Activated CD8-positive, alpha-beta memory T cell treated with anti-CD3 and anti-CD28 coated beads, Interleukin-2, amount 50 U/mL, for 1 hour (primary cell): ENCODE results near the gene SMOC1.

ENCODE experiments used
- DNase-seq: peaks from one replicate; pipeline ENCODE4 v3.0.0-alpha.2; 2020; ENCODE audit errors: extremely low read depth

The SMOC1 gene

DNA sequence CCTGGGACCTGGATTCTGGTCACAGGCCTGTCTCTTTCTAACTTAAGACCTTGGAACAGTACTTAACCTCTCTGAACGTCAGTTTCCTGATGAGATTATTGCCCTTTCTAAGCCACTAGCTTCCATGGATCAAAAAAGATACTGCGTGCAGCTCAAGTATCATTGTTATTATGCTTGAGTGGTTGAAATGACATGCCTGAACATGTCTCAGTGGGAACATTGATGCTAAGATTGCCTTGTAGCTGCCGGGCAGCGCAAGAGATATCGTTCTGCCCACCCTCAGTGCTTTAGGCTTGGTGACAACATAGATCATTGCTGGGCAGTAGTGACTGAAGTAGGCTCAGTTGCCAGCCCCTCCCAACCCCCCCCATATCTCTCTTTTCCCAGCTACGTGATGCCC is 131.9 kb downstream of the SMOC1 start:
- no peak for DNase-seq

DNA sequence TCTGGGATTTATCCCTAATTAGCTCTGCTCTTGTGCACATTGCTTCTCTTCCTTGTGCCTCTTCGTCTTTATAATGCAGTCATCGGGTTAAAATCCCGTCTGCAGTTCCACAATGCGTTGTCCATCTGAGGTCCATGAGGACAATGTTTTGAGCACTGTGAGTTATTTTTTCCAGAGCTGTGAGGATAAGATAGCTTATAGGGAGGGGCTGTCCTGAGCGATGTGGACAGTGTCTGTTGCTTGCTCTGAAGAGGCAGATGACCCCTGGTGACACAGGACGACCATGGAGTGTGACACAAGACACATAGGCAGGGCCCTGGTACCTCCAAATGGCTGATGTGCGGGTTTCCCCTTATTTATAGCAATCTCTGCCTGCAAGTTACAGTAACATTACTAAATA is 132.5 kb downstream of the SMOC1 start:
- no peak for DNase-seq

DNA sequence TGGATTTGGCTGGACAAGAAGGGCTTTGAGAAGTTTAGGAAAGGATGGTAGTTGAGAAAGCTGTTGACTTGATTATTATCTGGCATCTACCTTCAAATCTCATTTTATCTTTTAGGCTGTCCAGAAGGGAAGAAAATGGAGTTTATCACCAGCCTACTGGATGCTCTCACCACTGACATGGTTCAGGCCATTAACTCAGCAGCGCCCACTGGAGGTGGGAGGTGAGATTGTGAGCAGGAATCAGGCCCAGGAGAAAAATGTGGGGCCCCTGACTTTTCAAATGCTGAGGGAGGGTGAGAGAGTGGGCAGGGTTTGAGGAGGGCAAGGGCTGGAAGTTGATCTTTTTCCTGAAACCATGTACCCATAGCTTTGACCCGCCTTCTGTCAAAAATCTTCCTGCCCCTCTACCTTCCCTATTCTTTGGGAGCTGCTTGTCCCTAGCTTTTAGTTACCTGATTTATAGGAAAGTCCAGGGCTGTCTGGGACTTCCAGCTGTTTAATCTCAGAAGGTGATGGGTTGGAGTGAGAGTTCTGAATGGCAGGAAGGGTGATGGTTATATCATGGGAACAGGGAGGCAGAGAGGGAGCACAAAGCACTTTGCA is 134.2 kb downstream of the SMOC1 start:
- DNase-seq = no peak

DNA sequence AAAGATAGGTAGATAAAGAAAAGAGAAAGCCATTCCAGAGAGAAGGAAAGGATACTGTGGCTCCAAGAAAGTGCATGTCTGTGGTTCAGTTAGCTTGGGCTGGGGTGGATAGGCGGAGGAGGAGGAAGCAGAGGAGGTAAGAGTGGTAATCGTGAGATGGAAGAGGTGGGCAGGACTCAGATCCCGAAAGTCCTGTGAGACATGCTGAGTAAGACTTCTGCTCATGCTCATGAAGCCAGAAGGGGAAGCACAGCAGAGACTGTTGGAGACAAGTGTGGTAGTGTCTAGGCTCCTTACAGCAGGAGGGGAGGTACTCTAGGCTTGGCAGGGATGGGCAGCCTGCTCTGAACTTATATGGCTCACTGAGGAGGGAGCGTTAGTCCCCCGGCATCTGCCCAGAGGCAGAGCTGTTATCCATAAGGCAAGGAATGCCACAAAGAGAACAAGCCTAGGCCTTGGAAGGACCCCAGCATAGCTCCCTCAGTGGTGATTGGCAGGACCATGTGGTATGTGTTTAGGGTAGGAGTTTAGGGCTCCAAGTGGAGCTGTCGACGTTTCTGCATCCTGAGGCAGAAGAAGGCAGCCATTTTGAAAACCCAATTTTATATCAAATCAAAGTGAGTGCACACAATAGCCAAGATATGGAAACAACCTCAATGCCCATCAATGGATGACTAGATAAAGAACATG is 135.3 kb downstream of the SMOC1 start:
- no peak for DNase-seq

DNA sequence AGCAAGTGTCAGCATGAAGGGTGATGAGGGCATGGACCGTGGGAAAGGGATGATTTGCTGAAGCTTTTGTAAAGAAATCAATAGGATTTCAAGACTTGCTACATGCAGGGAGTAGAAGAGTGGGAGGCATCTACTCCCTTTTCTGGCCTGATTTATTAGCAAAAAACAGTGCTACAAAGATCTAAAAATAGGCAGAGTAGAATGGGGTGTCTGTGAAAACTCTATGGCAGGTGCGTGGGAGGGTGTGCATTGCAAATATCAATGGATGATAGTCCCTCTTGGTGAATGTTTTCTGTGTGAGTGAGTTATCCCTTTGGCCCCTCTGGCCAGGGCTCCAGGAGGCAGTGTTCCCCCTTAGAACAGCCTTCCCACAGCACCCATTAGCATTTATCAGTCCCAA is 139.0 kb downstream of the SMOC1 start:
- DNase-seq = no peak

DNA sequence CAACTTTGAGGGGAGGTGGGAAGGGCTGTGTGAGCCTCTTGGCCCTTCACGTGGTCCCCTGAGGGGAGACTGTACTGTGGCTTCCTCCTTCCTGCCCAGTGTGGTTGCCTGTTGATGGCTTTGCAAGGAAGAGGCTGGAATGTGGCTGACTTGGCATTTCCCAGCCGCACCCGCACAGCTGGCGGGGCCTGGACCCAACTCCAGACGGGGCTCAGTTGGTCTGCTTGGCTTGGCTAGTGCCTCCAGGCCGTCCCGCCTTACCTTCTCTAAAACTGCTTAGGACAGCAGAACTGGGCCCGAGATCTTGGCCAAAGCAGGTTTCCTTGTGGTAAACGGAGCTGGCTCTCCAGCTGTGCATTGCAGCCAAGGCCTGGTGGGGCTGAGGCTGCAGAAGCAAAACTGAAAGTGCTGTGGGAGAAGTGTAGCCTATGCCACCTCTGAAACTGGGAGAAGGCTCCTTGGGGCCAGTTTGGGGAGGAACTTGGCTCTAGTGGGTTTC is 139.5 kb downstream of the SMOC1 start:
- DNase-seq = no peak

DNA sequence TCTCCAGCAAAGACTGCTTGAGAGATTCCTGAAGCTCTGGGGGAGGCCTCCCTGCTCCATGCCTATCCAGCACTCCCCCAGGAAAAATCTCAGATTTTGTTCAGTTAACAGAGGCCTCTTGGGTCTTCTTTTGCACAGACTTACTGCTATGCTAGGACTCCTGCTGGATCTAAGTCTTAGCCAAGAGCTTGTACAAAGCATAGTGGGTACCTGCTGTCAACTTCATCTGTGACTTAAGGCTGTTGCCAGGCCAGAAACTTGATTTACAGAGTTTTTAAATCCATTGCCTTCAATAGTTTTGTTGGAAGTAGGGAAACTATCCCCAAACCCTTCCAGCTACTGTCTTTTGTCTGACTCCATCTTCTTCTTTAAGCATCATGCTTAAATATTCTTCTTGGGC is 140.5 kb downstream of the SMOC1 start:
- no peak for DNase-seq

DNA sequence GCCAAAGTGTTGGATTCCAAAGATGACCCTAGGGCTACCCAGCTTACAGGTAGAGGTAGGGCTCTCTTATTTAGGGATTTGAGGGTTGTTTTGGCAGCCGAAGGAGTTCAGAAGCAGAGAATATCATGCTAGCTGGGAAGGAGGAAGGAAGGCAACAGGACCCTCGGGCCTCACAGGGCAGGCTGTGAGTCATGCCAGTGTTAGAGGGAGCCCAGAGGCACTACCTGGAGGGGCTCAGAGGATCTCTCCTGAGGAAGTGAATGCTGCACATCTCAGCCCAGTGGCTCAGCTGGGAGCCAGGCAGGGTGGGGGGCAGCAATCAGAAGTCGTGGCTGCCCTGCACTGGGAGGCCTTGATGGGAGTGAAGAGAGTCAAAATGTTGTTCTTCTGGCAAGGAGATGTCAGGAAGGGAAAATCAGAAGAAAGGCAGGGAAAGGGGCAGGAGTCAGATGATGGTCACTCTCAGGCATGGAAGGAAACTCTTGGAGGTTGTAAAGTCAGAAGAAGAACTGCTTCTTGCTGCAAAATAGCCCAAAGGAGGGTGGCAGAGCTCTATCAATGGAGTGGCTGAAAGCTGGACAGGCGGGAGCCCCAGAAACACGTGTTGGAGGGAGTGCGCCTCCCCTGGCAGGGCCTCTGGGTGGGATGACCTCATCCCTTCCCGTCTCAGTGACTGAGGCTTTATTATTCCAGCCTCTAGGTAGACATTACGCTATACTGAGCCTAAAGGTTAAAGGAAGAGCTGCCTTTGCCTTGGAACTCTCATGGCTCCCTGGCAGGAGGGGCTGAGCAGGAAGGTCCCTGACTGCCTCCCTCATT is 141.3 kb downstream of the SMOC1 start:
- no peak for DNase-seq

DNA sequence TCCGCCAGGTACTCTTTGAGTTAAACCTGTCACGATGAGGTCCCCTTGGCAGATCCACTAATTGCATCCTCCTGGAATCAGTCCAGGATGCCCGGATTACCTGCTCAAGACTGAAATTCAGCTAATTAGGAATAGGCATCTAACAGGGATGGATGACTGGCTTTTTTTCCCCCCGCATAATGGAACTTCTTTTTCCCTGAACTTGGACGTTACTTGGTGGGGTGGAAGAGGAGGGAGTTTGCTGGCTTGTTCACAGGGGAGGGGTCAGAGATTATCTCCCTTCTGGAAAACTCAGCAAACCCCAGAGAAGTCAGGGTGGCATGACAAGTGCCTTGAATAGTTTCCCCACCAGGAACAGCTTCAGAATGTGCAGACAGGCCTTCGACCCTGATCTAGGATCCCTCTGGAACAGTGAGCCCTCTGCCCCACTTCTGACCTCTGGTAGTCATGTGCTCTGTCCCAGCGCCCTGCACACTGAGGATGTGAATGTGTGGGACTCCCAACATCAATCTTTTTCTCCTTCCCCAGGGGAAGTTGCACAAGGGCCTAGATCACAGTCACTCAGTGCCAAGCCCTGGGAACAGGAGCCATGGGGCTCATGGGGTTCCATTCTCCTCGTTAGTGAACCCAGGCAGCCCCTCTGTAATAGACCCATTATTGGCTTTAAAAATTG is 142.5 kb downstream of the SMOC1 start:
- DNase-seq = no peak

DNA sequence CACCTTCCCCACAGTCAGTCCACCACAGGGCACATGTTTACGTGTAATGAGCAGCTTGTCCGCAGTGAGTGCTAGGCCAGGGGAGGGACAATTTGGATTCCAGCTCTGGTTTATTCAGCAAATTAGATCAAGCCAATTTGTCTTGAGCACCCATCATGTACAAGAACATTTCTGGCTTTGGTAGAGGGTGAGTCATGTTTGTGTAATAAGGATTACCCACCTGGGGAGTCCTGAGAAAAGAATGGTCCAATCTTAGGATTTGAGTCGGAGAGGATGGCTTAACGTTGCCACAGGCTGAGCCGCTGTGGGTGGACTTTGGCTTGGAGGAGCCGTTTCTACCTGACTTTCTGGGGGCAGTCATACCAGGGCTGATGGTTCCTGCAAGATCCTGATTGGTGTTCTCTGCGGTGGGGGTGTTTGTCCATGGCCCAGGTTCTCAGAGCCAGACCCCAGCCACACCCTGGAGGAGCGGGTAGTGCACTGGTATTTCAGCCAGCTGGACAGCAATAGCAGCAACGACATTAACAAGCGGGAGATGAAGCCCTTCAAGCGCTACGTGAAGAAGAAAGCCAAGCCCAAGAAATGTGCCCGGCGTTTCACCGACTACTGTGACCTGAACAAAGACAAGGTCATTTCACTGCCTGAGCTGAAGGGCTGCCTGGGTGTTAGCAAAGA is 143.7 kb downstream of the SMOC1 start:
- no peak for DNase-seq

DNA sequence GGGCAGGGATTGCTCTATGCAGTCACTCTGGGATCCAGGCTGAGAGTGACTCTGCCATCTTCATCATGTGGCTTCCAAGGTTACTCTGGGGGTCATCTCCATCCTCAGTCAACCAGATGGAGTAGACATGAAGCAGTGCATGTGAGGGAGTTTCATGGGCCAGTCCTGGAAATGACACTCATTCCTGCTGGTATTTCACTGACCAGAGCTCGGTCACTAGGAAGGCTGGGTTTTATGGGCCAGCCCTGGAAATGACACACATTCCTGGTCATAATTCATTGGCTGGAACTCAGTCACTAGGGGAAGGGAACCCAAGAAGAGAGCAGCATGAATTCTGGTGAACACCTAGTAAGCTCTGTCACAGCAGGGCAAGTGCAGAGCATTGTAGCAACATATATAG is 144.7 kb downstream of the SMOC1 start:
- DNase-seq = no peak

DNA sequence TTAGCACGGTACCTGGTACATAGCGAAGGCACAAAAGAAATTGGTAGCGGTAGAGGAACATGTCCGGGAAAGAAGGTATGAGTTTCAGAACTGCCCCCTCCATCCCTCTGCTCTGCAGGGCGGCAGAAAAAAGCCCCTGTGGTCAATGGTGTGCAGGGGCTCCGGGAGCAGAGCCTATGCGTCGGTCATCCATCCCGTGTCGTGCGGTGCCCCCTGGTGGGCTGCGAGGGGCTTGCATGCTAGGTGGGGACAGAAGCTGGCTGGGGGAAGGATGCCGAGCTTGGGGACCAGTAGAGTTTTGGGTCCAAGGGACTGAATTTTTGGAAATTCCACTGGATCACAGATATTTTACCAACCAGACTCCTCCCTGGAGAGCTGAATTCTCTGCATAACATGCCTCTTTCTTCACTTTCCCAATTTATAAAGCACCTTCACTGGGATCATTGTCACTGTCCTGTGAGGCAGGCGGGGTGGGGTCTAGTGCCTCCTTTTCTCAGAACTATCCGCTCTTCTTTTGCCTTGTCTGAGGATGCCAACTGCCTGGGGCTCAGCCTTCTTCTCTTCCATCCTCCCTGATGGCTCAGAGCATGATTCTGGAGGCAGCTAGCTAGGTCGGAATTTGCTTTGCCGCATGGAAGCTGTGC is 148.7 kb downstream of the SMOC1 start:
- DNase-seq = no peak

DNA sequence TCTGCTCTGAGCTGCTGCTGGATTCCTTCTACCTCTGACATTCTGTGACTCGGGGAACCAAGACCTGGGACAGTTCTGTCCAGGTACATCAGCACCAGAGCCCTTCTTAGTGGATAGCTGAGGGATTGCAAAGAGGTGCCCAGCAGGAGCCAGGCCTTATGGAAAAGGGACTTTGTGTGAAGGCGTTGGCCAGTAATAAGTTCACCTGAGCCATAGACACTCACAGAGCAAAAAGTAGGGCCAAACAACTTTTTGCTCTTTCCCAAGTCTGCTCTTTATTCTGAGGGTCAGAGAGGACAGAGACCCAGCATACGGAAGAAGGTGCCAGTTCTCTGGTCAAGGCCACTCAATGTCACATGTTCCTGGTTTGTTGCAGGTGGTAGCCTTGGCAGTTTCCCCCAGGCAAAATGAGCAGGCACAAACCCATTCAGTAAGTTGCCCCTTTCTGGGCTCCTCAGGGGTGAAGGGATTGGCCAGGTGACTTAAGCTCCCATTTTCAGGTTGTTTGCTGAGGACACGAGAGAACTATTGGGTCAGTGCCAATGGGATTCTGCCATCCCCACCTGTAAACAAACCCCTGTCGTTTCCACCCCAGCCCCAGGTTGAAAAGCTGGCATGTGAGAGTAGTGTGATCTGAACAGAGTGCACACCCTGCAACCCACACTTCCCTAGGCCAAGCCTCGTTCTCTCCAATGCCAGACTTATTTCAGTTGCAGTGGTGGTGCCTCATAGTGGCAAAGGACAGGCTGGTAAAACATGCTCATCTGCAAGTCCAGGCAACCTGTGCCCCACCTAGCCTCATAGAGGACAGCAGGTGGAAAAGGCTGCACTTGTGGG is 150.3 kb downstream of the SMOC1 start:
- no peak for DNase-seq

DNA sequence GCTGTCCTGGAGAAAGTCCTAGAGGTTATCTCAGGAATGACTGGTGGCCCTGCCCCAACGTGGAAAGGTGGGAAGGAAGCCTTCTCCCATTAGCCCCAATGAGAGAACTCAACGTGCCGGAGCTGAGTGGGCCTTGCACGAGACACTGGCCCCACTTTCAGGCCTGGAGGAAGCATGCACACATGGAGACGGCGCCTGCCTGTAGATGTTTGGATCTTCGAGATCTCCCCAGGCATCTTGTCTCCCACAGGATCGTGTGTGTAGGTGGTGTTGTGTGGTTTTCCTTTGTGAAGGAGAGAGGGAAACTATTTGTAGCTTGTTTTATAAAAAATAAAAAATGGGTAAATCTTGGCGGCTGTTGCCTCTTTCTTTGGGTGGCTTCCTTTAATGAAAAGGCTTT is 152.8 kb downstream of the SMOC1 start:
- DNase-seq = no peak

DNA sequence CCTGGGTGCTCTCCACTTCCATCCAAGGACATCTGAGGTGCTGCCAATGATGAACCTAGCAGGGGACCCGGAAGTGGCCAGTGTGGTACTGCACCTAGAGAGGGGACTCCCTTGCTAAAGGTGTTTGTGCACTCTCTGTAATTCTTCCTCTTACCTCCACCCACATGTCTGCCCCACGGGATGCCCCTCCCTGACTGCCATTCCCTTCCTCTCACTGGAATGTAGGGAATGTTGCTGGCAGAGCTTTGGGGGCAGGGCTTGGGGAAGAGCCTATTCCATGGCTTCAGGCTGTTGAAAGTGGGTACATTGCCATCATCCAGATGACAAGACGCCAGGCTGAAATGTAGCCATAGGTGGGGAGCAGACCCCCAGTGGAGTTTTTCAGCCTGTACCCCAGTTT is 153.2 kb downstream of the SMOC1 start:
- DNase-seq = no peak

DNA sequence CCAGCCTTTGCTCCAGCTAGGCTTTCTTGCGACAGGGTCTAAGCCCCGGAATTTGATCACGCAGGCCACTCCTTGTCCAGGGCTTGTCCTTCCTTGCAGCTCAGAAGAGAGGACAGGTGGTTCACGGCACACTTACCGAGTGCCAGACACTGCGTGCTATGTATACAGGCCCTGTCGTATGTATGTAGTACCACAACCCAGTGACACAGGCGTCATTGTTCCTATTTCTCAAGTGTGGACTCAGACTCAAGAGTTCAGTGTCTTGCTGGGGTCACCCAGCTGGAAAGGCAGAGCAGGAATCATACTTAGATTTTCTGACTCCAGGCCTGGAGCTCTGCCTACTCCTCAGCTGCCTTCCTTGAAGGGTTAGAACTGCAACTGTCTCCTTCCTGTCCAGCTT is 153.9 kb downstream of the SMOC1 start:
- DNase-seq = no peak

DNA sequence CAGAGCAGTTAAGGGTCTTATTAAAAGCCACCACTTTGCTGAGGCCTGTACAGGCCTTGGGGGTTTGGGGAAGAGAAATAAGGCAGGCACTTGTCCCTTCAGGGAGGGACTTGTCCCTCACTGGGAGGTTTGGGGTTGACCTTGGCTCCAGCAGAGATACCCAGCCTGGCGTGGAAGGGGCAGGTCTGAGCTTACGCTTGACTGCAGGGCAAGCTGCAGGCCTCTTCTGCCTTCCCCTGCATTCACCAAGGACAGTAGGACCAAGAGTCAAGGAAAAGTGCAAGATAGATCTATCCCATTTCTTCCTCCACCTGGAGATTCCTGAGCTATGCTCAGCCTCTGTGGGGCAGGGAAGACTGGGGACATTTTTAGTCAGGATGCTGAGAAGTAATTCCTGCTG is 154.3 kb downstream of the SMOC1 start:
- DNase-seq = no peak

DNA sequence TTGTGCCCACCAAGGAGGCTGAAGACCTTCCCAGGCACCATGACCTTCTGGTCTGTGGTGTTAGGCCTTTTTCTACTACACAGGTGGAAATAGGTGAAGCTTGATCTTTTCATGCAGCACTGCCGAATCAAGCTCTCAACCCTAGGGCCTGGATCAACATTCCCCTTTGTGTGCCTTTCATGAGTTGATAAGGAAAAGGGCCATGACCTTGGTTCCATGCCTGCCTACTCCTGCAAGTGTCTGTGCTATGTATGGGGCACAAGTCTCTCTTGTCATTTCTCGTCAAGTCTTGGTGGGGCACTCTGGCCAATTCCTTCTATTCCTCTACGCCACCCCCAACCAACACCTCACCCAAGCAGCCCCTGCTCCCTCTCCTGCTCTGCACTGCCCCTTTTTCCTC is 155.0 kb downstream of the SMOC1 start:
- DNase-seq = no peak

DNA sequence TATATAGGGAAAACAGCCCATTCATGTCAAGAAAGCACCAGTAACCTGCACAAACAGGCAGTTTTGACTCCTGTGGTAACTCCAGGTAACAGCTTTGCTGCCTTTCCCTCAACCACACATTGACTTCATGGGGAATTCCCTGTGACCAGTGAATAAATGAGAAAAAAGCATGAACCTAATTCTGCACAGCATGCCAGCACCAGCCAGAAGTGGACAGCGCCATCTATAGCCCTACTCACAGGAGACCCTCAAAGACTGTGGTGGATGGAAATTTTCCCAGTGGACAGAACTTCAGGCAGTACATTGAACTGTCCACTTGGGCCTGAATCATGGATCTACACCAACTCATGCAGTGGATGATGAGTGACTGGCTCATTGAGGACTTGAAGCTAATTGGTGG is 157.4 kb downstream of the SMOC1 start:
- DNase-seq = no peak

DNA sequence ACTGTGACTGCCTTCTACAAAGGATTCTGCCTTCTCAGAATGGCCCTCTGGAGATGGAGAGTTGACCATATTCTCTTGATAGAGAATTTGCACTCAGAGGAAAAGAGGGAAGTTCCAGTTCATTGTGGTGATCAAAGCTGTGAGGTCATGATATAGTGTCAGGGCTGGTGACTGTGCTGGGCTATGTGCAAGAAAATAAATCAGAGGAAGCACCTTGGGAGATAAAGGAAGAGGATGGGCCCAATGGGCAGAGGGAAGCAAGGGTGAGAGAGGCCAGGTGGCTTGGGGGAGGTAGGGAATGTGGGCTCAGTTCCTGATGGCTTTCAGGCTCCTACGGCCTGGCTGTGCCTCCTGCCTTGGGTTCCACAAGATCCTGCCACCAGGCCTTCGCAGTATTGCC is 163.8 kb downstream of the SMOC1 start:
- no peak for DNase-seq
